NCI-H146 treated with DMSO at 0.1 percent for 48 hours (cell line): ENCODE results near the gene WDR7.
A peak's percentile ranks its signal among the peaks of the same experiment; 100 is the strongest.

ENCODE experiments used
- DNase-seq: peaks from one replicate; lab custom pipeline; 2025; ENCODE audit not compliant: unreplicated experiment; lab: John Stamatoyannopoulos, UW

WDR7 gene

GRCh38 chr18:56982766-56983165, 331.6 kb downstream of the WDR7 start:
- DNase-seq = no peak

DNA sequence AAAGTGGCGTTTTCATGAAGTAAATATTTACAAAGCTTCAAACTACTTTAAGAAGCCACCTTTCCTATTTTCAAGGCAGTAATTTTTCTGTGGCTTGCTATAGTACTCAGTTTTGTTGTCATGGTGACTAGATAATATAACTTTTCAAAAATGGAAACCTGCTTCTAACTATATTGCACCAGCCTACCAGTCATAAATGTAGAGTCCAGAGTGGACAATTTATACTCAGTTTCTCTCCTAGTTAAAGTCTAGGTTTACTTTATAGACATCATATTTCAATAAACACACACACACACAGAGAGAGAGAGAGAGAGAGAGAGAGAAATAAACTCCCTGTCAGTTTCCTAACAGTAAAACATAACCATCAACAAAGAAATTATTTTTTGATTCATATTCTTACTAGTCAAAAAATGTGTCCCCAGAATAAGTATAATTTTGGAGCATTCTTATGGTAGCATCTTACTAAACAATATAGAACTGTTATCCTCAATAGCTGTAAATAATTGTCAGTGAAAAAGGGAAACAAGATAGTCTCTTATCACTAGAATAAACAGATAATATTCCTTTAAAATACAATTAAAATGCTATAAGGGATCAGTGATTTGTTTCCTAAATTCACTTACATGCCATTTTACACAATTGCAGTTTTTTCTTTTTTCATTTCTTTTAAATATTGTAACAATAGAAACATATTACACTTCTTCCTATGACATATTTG, 332.3 kb downstream of the WDR7 start:
- no peak for DNase-seq

DNA sequence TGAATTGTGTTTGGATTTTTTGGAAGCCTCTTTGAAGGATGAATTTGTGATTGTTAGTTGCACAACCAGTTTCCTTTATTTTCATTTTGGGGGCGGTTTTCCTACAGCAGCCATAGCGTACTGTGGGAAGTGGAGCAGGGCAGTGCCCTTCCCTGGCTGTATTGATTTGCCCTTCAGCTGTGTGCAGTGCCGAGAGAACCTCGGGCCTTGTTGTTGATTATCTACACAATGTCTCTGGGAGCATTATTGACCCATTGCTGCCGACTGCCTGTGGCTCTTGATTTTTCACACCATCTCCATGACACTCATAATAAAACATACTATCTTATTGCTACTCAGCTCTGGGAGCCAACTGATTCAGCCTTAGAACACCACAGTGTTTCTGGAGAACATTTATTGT, 333.6 kb downstream of the WDR7 start:
- no peak for DNase-seq

- peak; percentile 77 for DNase-seq
Measured at GRCh38 chr18:56986829-56987228, 335.7 kb downstream of the WDR7 start.

- DNase-seq = peak; percentile 68
Measured at GRCh38 chr18:56987236-56987635, 336.1 kb downstream of the WDR7 start.

- DNase-seq = no peak
Measured at GRCh38 chr18:56988022-56988421, 336.9 kb downstream of the WDR7 start.

- DNase-seq = no peak
Measured at GRCh38 chr18:56990678-56991077, 339.5 kb downstream of the WDR7 start.

DNA sequence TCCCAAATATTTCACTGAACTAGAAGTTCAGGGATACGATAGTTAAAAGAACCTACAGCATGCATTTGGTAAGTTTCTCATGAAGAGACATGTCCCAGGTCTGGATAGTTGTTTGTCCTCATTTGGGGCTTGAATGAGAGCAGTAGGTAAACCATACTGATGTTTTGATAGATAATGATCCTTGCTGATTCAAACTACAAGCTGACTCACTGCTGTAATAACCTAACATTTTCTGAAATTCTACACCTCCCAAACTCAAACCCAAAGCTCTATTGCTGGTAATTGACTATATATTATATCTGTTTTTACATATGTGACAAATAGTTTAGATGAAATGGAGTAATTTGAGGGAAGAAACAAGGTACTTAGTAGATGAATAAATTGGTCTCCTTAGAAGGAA, 341.6 kb downstream of the WDR7 start:
- peak; percentile 25 for DNase-seq

DNA sequence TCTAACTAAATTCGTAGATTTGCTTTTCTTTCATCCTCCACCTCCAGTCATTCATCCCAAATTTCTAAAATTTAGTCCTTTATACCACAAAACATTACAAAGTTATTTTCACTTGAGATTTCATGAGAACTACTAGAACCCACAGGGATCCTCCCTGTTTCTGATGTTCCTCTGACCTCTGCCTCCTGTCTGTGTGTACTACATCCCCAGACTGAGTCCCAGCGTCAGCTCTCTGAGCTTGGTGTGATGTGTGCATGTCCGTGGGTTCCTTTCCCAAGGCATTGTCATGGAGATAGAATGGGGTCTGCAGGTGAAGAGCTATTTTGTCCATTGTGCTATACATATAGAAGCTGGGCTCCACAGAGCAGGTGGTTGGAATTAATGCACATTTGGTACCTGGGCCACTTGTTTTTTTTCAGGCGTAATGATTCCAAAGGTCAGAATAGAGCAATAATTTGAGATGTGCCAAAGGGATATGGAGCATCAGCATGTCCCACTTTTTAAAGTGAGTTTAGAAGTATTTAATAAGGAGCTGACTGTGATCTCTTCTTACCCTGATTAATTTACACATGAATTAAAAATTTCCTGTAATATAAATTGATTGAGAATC, 344.5 kb downstream of the WDR7 start:
- DNase-seq = peak; percentile 91

GRCh38 chr18:56997200-56997599, 346.0 kb downstream of the WDR7 start:
- DNase-seq = no peak

GRCh38 chr18:56999823-57000222, 348.7 kb downstream of the WDR7 start:
- no peak for DNase-seq

DNA sequence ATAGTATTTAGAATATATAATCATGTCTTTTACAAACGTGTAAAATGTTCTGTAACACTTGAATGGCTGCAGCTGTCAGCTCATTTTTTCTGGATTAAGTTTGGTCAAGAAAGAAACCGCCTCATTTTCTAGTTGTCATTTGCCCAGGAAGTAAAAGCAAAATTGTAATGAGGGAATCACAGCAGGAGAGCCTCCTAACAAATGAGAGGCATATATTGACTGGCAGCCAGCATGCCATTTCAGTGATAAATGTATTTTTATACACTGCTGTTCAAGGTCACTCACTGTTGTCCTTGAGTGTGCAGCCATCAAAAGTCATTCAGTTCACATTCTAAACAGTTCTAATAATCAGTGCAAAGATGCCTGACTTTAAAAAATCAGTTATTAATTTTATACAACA, 351.5 kb downstream of the WDR7 start:
- peak; percentile 90 for DNase-seq

DNA sequence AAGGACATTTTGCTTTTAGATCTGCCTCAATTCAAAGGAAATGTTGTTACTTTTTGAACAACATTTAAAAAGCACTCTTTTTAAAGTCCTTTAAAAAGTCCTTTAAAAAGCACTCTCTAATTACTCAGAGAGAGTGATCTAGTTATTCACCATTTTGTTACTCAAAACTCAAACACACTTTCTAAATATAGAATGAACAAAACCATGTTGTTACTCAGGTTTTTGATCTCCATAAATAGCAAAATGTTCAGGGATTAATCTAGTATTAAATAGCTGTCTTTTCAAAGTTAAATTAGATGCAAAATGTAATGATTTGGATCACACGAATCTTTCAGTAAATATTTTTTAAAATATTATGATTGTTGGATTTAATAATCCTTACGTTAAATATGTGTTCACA, 352.2 kb downstream of the WDR7 start:
- no peak for DNase-seq

DNA sequence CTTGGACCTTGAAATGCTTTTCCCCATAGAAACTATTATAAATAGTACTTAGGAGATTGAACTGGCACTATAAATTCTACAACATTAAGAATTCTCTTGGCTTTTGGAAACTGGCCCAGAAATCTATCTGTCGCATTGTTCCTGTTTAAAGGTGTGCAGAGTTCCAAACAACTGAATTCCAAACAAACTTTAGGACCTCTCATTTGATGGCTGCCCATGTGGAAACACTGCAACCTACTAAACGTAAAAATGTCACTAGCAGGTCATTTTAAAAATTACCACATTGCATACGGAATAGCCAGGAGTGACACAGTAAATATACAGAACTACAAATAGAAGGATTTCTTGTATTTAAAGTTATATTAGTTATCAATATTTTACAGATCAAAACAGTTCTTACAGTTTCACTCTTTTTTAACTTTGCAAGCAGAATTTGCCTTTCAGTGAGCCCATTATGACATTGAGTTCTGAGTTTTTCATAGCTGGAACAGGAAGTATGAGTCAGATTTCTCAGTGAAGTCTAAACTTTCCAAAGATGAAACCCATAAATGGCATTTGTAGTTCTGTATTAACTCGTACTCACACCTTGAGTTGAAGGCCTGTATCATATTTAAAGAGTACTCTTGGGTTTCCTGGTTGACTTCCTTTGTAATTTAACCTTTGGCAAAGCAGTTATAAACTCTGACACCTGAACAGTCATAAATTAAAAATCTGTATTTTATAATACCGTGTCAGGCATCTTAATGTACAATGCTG, 353.4 kb downstream of the WDR7 start:
- no peak for DNase-seq

DNA sequence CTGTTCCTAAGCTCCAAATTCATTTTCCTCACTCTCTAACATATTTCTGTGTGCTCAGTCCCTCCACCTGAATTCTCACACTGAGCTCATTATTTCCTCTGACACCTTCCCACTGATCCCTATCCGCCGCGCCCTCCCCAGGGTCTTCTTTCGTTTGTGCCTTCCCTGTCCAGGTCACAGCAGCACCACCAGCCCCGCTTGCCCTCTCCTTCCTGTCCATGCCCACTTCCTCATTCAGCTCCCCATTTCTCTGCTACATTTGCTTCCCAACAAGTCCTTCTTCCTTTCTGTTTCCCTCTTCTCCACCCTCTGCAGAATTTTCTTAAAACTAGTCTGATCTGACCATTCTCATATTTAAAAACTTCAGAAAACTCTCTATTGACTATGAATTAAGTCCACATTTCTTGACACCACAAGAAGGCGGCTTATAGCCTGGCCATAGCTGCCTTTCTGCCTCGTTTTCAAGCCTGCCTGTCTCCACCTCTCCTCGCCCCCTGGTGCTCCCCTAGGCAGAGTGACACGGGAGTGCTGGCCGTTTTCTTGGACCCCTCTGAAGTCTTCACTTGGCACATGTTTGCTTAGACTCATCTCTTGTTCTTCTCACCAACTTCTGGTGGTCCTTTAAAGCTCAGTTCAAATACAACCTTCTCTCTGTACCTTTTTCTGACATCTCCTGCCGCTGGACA, 357.0 kb downstream of the WDR7 start:
- no peak for DNase-seq

GRCh38 chr18:57009844-57010243, 358.7 kb downstream of the WDR7 start:
- DNase-seq = no peak

- no peak for DNase-seq
Measured at GRCh38 chr18:57014772-57015413, 363.7 kb downstream of the WDR7 start.

GRCh38 chr18:57015451-57015850, 364.3 kb downstream of the WDR7 start:
- DNase-seq = no peak

DNA sequence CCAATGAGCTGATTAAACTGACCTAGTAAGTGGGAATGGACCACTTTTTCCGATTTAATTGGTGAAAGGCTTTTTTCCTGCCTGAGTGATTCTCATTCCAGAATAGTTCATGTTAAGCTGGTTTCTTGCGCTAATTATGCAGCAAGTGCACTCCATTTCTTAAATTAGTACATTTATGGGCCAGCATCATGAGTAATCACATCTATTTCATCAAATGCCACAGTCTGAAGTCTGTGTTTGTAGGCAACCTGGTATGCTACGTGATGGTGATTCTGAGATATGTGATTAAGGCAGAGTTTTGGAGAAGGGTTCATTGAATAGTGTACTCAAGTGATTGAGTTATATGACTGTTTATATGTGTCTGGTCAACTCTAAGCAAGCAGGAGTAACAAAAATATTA, 367.7 kb downstream of the WDR7 start:
- no peak for DNase-seq

GRCh38 chr18:57022716-57023115, 371.6 kb downstream of the WDR7 start:
- no peak for DNase-seq

DNA sequence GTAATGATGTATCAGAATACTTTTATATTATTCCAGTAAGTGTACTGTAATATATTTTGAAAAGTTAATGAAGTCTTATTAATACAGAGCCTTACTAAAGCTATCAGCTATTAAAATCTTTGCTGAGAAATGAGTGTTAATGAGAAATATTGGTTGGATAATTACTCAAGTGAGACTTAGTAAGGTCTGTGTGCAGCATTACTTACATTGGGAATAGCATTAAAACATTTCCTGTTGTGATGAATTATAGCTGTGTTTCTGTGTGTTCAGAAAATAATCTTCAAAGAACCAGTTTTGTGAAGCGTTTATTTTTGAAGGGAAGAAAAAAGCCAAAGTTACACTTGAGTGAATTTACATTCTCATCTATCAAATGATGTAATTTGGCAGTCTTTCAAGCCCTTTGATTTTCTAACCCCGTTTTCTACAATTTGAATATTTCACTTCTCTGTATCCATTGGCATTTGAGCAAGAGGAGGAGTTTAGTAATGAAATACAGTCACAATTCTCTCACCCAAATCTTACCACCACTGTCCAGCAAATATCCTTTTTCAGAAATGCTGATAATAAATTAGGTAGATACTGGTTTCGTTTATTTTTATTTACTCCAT, 372.2 kb downstream of the WDR7 start:
- DNase-seq = no peak
